ENCODE data around the gene SPAG9.

The SPAG9 gene

DNA sequence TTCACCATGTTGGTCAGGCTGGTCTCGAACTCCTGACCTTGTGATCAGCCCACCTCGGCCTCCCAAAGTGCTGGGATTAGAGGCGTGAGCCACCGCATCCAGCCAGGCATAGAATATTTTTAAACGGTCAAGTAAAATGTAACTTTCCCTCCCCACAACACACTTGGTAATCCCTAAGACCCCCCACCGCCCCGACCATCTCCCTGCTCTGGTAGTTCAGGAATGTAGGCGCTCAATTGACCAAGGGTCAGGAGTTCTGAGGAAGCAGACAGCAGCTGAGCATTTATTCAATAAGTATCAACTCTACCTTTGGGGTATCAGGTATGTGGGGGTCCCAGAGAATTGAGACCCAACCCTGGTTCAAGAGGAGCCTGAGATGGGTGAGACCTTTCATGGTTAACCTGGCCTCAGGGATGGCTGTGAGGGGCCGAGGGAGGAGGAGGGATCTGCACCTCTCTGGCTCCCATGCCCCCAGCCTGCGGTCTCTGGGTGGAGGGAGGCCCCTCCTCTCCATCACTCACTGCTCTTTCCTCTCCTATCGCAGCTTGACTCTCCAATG lies 206.1 kb downstream of the SPAG9 start:
- no peak for DNase-seq

DNA sequence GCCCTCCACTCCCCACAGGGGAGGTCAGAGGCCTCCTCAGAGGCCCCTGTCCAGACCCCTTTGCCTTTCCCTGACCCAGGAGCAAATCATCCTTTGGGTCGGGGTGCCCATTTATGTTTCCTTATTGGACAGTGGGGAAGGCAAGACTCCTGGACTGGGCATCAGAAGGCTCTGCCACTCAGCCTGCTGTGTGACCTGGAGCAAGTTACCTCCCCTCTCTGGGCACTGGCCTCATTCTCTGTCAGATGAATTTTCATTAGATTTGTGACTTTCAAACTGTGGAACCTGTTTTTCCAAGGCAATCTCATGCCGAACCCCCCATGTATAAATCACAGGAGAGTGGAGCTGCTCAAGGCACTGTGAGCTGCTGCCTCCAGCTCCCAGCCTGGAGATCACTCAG lies 207.5 kb downstream of the SPAG9 start:
- no peak for DNase-seq
